SK-N-SH (cell line): ENCODE data around the gene ARRDC2.

Experiments used
- CTCF ChIP-seq: fragments of 200-600 bp; sonication (generic); IDR thresholded peaks from 2 replicates; pipeline ENCODE4 v1.6.1; 2017; ENCODE audit warnings: antibody characterized with exemption, mild to moderate bottlenecking, moderate library complexity
- ELF1 ChIP-seq: IDR thresholded peaks from 2 replicates; pipeline ENCODE4 v1.4.0; 2012
- EP300 ChIP-seq, 2 experiments: IDR thresholded peaks; 2 replicates each; pipeline versions ENCODE4 v1.4.0 to v1.6.1; 2012; ENCODE audit warnings: borderline replicate concordance in 1 of 2, low read depth in 1 of 2, low read length in 1 of 2
- FOXJ3 ChIP-seq: sonication (generic); formaldehyde crosslinking; IDR thresholded peaks from 2 replicates; pipeline ENCODE4 v1.5.1; 2020; ENCODE audit warnings: mild to moderate bottlenecking, missing genetic modification reagents
- MEF2A ChIP-seq: IDR thresholded peaks from 2 replicates; pipeline ENCODE4 v1.4.0; 2012; ENCODE audit warnings: low read depth, borderline replicate concordance
- MXI1 ChIP-seq: IDR thresholded peaks from 2 replicates; pipeline ENCODE4 v1.6.1; 2012; ENCODE audit warnings: mild to moderate bottlenecking, low read depth, low read length, improper control_type of control experiment
- NFIC ChIP-seq: IDR thresholded peaks from 2 replicates; pipeline ENCODE4 v1.4.0; 2012; ENCODE audit warnings: borderline replicate concordance
- NRF1 ChIP-seq: IDR thresholded peaks from 2 replicates; pipeline ENCODE4 v1.6.1; 2012; ENCODE audit warnings: low read depth, mild to moderate bottlenecking, low read length
- POLR2AphosphoS5 ChIP-seq: IDR thresholded peaks from 2 replicates; pipeline ENCODE4 v1.6.1; 2012; ENCODE audit warnings: low read depth, low read length
- RAD21 ChIP-seq: IDR thresholded peaks from 2 replicates; pipeline ENCODE4 v1.6.1; 2012; ENCODE audit warnings: mild to moderate bottlenecking, low read length
- SIN3A ChIP-seq: IDR thresholded peaks from 2 replicates; pipeline ENCODE4 v1.6.1; 2012; ENCODE audit warnings: low read depth, mild to moderate bottlenecking, low read length, moderate library complexity, borderline replicate concordance
- USF1 ChIP-seq: IDR thresholded peaks from 2 replicates; pipeline ENCODE4 v1.4.0; 2012; ENCODE audit warnings: low read depth, borderline replicate concordance

DNA sequence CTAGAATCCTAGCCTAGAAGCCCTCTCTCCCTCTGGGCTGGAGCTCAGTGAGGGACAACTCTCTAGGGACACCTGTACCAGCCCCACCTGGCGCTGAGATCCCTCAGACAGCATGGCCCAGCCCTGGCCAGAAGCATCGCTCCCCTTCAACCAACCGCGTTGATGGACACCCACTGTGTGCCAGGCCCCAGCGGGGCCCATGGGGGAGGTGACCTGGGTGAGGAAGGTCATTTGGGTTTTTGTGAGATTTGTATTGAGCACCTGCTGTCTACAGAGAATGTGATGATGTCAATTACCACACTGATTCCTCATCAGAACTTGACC is 9.2 kb upstream of the ARRDC2 start:
- TF ChIP-seq CTCF (no peak), ELF1 (no peak), MXI1 (no peak), NFIC (no peak), MEF2A (no peak), FOXJ3 (CRISPR knock-in tag) (no peak), RAD21 (no peak), EP300 (IDR thresholded peaks at IDR 0.05; ENCODE audit: borderline replicate concordance in 1 of 2, low read depth in 1 of 2, low read length in 1 of 2) (no peak), POLR2AphosphoS5 (no peak), USF1 (no peak), NRF1 (no peak), SIN3A (no peak)
